Mesenchymal stem cell (in vitro differentiated cells and primary cell): Measurements from ENCODE around the gene FLOT1.
A peak's percentile ranks its signal among the peaks of the same experiment; 100 is the strongest.

Experiments used
- DNase-seq: peaks from one replicate; pipeline ENCODE4 v3.0.0-alpha.2; 2013
- H2AFZ ChIP-seq: one replicate; pipeline ENCODE4 v1.6.1; 2013; ENCODE audit warnings: low read depth, mild to moderate bottlenecking, control low read depth, inconsistent platforms, low read length, moderate library complexity
- H2AK5ac ChIP-seq: 2 replicates; pipeline ENCODE4 v1.6.1; 2013; ENCODE audit warnings: low read length, moderate library complexity, mild to moderate bottlenecking, inconsistent platforms; ENCODE audit not compliant: severe bottlenecking
- H2BK120ac ChIP-seq: one replicate; pipeline ENCODE4 v1.6.1; 2013; ENCODE audit warnings: low read depth, mild to moderate bottlenecking, inconsistent platforms, low read length, moderate library complexity
- H2BK12ac ChIP-seq, 2 experiments: one replicate each; pipeline ENCODE4 v1.6.1; 2013; ENCODE audit warnings: inconsistent platforms in 2 of 2, low read length in 2 of 2, mild to moderate bottlenecking in 2 of 2, moderate library complexity in 2 of 2, control low read depth in 1 of 2
- H2BK15ac ChIP-seq: one replicate; pipeline ENCODE4 v1.6.1; 2013; ENCODE audit warnings: mild to moderate bottlenecking, low read depth, inconsistent platforms; ENCODE audit not compliant: poor library complexity, severe bottlenecking
- H2BK5ac ChIP-seq: 2 replicates; pipeline ENCODE4 v1.6.1; 2013; ENCODE audit warnings: low read depth, mild to moderate bottlenecking, low read length, control low read depth, inconsistent platforms; ENCODE audit not compliant: poor library complexity, severe bottlenecking
- H3K14ac ChIP-seq, 2 experiments: one replicate each; pipeline ENCODE4 v1.6.1; 2013; ENCODE audit warnings: inconsistent platforms in 2 of 2, low read length in 2 of 2, control low read depth in 1 of 2, mild to moderate bottlenecking in 1 of 2, moderate library complexity in 1 of 2
- H3K18ac ChIP-seq, 2 experiments: one replicate each; pipeline ENCODE4 v1.6.1; 2013; ENCODE audit warnings: inconsistent platforms in 2 of 2, low read length in 2 of 2, control low read depth in 1 of 2, low read depth in 1 of 2, mild to moderate bottlenecking in 1 of 2
- H3K23ac ChIP-seq, 2 experiments: one replicate each; pipeline ENCODE4 v1.6.1; 2013; ENCODE audit warnings: inconsistent platforms in 2 of 2, low read length in 2 of 2, mild to moderate bottlenecking in 2 of 2, moderate library complexity in 2 of 2, control low read depth in 1 of 2
- H3K27ac ChIP-seq: 2 replicates; pipeline ENCODE4 v1.5.1; 2013; ENCODE audit warnings: mild to moderate bottlenecking, moderate library complexity, low read length, control low read depth, inconsistent platforms; ENCODE audit not compliant: poor library complexity, severe bottlenecking
- H3K27me3 ChIP-seq, 2 experiments: 2 replicates each; pipeline versions ENCODE4 v1.6.1 to v1.7.0; 2013; ENCODE audit warnings: low read length in 2 of 2, mild to moderate bottlenecking in 2 of 2, moderate library complexity in 2 of 2, control low read depth in 1 of 2, inconsistent platforms in 1 of 2; ENCODE audit not compliant: control insufficient read depth in 1 of 2, insufficient read depth in 1 of 2
- H3K36me3 ChIP-seq, 2 experiments: 2 replicates each; pipeline versions ENCODE4 v1.6.1 to v1.7.0; 2013; ENCODE audit warnings: low read length in 2 of 2, control low read depth in 1 of 2, inconsistent platforms in 1 of 2, low read depth in 1 of 2, mild to moderate bottlenecking in 1 of 2; ENCODE audit not compliant: insufficient read depth in 2 of 2, control insufficient read depth in 1 of 2
- H3K4ac ChIP-seq, 2 experiments: one replicate each; pipeline ENCODE4 v1.6.1; 2013; ENCODE audit warnings: inconsistent platforms in 2 of 2, low read length in 2 of 2, mild to moderate bottlenecking in 2 of 2, moderate library complexity in 2 of 2, control low read depth in 1 of 2, low read depth in 1 of 2
- H3K4me1 ChIP-seq: 2 replicates; pipeline ENCODE4 v1.6.1; 2013; ENCODE audit warnings: low read depth, low read length, control low read depth; ENCODE audit not compliant: control insufficient read depth, insufficient read depth
- H3K4me2 ChIP-seq: 2 replicates; pipeline ENCODE4 v1.6.1; 2013; ENCODE audit warnings: low read length, mild to moderate bottlenecking, inconsistent platforms; ENCODE audit not compliant: poor library complexity, severe bottlenecking
- H3K4me3 ChIP-seq, 2 experiments: 2 replicates each; pipeline versions ENCODE4 v1.5.1 to v1.7.0; 2013; ENCODE audit warnings: low read length in 2 of 2, mild to moderate bottlenecking in 2 of 2, control low read depth in 1 of 2, low read depth in 1 of 2; ENCODE audit not compliant: insufficient read depth in 1 of 2
- H3K79me1 ChIP-seq: replicated peaks from 2 replicates; pipeline ENCODE4 v1.6.1; 2013; ENCODE audit warnings: mild to moderate bottlenecking, control low read depth, low read length, inconsistent platforms; ENCODE audit not compliant: poor library complexity, severe bottlenecking
- H3K9ac ChIP-seq: 2 replicates; pipeline ENCODE4 v1.7.0; 2013; ENCODE audit warnings: mild to moderate bottlenecking, low read length, moderate library complexity
- H3K9me3 ChIP-seq: 2 replicates; pipeline ENCODE4 v1.7.0; 2013; ENCODE audit warnings: mild to moderate bottlenecking, low read length; ENCODE audit not compliant: control insufficient read depth
- H4K8ac ChIP-seq: one replicate; pipeline ENCODE4 v1.6.1; 2013; ENCODE audit warnings: inconsistent platforms, mild to moderate bottlenecking, low read length, moderate library complexity
- H4K91ac ChIP-seq: one replicate; pipeline ENCODE4 v1.6.1; 2013; ENCODE audit warnings: mild to moderate bottlenecking, low read length, inconsistent platforms
- WGBS: methylation state at CpG from one replicate; pipeline ENCODE4 v1.1.7; 2013; ENCODE audit warnings: mixed read lengths; 5-methylcytosine and 5-hydroxymethylcytosine counted together

Gene FLOT1

DNA sequence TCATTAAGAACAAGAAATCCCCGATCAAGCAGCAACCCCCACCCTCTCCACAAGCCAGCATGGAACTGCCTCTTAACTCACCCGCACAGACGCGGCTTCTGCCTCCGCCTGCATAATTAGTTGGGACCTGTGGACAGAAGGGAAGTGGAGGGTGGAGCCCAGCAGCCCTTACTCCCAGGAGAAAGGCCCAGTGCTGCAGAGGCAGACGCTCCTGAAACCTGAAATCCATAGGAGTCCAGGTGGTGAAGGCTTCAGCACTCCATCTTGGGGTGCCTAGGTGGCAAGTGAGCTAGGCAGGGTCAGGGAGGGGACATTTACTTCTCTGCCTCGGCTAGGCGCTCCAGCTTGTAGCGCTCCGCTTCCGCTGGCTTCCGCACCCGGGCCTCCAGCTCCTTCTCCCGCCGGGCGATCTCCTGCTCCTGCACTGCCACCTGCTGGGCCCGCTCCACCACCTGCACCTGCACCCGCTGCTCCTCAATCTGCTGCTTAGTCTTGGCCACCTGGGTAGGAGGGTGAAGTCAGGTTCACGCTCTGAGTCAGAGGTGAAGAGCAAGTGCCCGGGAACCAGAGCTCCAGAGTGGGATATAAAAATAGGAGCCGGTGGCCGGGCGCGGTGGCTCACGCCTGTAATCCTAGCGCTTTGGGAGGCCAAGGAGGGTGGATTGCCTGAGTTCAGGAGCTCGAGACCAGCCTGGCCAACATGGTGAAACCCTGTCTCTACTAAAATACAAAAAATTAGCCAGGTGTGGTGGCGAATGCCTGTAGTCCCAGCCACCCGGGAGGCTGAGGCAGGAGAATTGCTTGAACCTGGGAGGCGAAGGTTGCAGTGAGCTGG, 11.7 kb downstream of the FLOT1 start:
- no peak overlapping the region for H2BK12ac ChIP-seq
- peaks cover 61 to 86% of the 10 kb centered on the region in 2 experiments for H3K36me3 ChIP-seq
- H2AFZ ChIP-seq = no peak overlapping the region
- H4K8ac ChIP-seq = no peak overlapping the region
- H2BK120ac ChIP-seq = no peak overlapping the region
- H2BK5ac ChIP-seq = no peak overlapping the region
- 81% methylated on average over 28 of the region's 30 CpGs for WGBS
- no peaks in the 10 kb centered on the region for H3K9me3 ChIP-seq
- H3K27ac ChIP-seq = no peak overlapping the region
- peaks cover 12% of the 10 kb centered on the region for H3K4me1 ChIP-seq
- H4K91ac ChIP-seq = no peak overlapping the region
- peak; percentile 27 for DNase-seq
- no peak overlapping the region for H3K4ac ChIP-seq
- peaks cover 20% of the 10 kb centered on the region for H3K79me1 ChIP-seq
- H3K9ac ChIP-seq = no peak overlapping the region
- peak overlapping the region in 1 of 2 experiments; percentile 11 for H3K23ac ChIP-seq
- no peak overlapping the region for H3K4me3 ChIP-seq
- no peak overlapping the region for H2BK15ac ChIP-seq
- H3K27me3 ChIP-seq = no peaks in the 10 kb centered on the region
- H3K18ac ChIP-seq = no peak overlapping the region
- H2AK5ac ChIP-seq = no peak overlapping the region
- H3K14ac ChIP-seq = no peak overlapping the region
- H3K4me2 ChIP-seq = no peak overlapping the region

DNA sequence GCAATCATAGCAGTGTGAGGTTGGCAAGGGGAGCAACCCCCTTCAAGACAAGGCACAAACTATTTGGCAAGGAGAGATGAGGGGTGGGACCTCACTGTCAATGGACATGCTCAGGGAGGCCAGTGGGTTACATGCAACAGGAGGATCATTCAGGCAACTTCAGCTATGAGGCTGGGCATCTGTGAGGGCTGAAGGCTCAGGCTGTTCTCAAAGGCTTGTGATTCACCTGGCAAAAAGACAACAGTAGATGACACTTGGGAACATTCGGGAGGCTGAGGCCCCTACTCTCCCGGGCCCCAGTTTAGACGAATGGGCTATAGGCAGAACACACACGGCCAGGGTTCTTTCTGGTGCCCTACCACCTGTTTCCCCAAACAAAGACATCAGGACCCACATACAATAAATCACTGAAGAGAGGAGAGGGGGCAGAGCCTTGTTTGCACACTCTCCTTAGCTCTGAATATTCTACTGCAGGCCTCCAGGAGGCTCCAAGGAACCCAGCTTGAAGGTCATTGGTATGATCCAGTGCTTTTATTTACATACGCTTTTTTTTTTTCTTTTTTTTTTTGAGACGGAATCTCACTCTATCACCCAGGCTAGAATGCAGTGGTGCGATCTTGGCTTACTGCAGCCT, 14.4 kb downstream of the FLOT1 start:
- Histone ChIP-seq H3K36me3 (peaks cover 61 to 87% of the 10 kb centered on the region in 2 experiments), H3K4ac (no peak overlapping the region), H4K91ac (no peak overlapping the region), H2BK12ac (peak overlapping the region in 1 of 2 experiments; percentile 77), H2BK5ac (no peak overlapping the region), H2AFZ (no peak overlapping the region), H2BK15ac (no peak overlapping the region), H3K9me3 (no peaks in the 10 kb centered on the region), H3K79me1 (peaks cover 10% of the 10 kb centered on the region), H3K18ac (peak overlapping the region in 1 of 2 experiments; percentile 34), H4K8ac (peak overlapping the region; percentile 73), H3K4me2 (no peak overlapping the region), H3K4me1 (peaks cover 23% of the 10 kb centered on the region), H3K23ac (peak overlapping the region in 1 of 2 experiments; percentile 59), H3K4me3 (no peak overlapping the region), H2BK120ac (no peak overlapping the region), H3K27me3 (no peaks in the 10 kb centered on the region), H3K27ac (peak overlapping the region; percentile 59), H3K14ac (no peak overlapping the region), H3K9ac (peak overlapping the region; percentile 67), H2AK5ac (peak overlapping the region; percentile 91)
- DNase-seq = peak; percentile 70
- 82% methylated on average over 5 of the region's 7 CpGs for WGBS

DNA sequence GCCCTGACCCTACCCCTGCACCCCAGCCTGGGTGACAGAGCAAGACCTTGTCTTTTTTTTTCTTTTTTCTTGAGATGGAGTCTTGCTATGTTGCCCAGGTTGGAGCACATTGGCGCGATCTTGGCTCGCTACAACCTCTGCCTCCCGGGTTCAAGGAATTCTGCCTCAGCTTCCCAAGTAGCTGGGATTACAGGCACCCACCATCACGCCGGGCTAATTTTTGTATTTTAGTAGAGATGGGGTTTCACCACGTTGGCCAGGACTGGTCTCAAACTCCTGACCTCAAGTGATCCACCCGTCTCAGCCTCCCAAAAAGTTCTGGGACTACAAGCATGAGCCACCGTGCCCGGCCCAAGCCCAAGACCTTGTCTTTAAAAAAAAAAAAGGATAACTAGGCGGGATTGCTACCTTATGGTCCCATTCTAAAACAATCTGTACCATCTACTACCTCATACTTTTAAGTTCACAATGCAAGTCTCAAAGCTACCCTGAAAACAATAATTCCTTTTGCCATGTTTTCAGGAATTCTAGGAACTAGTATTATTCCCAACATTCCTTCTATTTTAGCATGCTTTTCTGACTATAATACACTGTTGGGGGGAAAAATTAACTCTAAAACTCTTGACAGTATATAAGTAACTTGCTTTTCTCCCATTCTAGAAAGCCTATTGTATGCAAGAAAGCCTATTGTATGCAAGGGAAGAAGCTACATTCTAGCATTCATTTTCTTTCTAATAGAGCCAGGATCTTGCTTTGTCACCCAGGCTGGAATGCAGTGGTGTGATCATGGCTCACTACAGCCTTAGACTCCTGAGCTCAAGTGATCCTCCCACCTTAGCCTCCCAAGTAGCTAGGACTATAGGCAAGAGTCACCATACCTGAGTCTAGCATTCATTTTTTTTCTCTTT, 15.7 kb downstream of the FLOT1 start:
- H3K27ac ChIP-seq = peak overlapping the region; percentile 67
- H3K23ac ChIP-seq = no peak overlapping the region
- H3K36me3 ChIP-seq = peaks cover 58 to 83% of the 10 kb centered on the region in 2 experiments
- H3K4ac ChIP-seq = no peak overlapping the region
- DNase-seq = peak; percentile 19
- no peak overlapping the region for H3K4me3 ChIP-seq
- H3K18ac ChIP-seq = no peak overlapping the region
- H3K9me3 ChIP-seq = no peaks in the 10 kb centered on the region
- H3K4me2 ChIP-seq = no peak overlapping the region
- no peak overlapping the region for H2AK5ac ChIP-seq
- no peak overlapping the region for H2BK5ac ChIP-seq
- no peak overlapping the region for H4K91ac ChIP-seq
- no peak overlapping the region for H2BK15ac ChIP-seq
- peaks cover 9% of the 10 kb centered on the region for H3K79me1 ChIP-seq
- peak overlapping the region; percentile 67 for H3K9ac ChIP-seq
- no peak overlapping the region for H2BK12ac ChIP-seq
- WGBS = 93% methylated on average over 11 of the region's 11 CpGs
- H2BK120ac ChIP-seq = no peak overlapping the region
- no peak overlapping the region for H3K14ac ChIP-seq
- H4K8ac ChIP-seq = no peak overlapping the region
- H3K4me1 ChIP-seq = peaks cover 23% of the 10 kb centered on the region
- no peaks in the 10 kb centered on the region for H3K27me3 ChIP-seq
- no peak overlapping the region for H2AFZ ChIP-seq
